ENCODE data around the gene PRF1. TPM values are rescaled to one million over a fixed set of nuclear protein-coding genes. Genes with fewer than 3 reads are reported as not detected.

PRF1 gene
- total RNA-seq: not detected

GRCh38 chr10:70602665-70603448 is at the start of gene PRF1:
PRF1 (minus strand) TSS chr10:70602741; CDS start chr10:70600902, 1,839 bp downstream.

Other genes starting within 250 kb of the PRF1 start
- 20.0 TPM for gene LRRC20, start 220.1 kb downstream of the PRF1 start, total RNA-seq
- gene EIF4EBP2, start 198.6 kb downstream of the PRF1 start, total RNA-seq: 87.3 TPM
- 3.1 TPM for gene NODAL, start 161.1 kb downstream of the PRF1 start, total RNA-seq
- 10.3 TPM for gene PALD1, start 124.0 kb downstream of the PRF1 start, total RNA-seq
- 0.31 TPM for gene ADAMTS14, start 69.8 kb upstream of the PRF1 start, total RNA-seq
- gene TBATA, start 182.6 kb upstream of the PRF1 start, total RNA-seq: not detected
- gene SGPL1, start 213.2 kb upstream of the PRF1 start, total RNA-seq: 60.7 TPM

Data from parietal lobe (tissue), 1 donor.